ENCODE results near the gene PPP2R2C. TPM values are rescaled to one million over a fixed set of nuclear protein-coding genes. Genes with fewer than 3 reads are reported as not detected.

PPP2R2C gene
- total RNA-seq, 2 experiments from 2014 or later, result not detected

DNA sequence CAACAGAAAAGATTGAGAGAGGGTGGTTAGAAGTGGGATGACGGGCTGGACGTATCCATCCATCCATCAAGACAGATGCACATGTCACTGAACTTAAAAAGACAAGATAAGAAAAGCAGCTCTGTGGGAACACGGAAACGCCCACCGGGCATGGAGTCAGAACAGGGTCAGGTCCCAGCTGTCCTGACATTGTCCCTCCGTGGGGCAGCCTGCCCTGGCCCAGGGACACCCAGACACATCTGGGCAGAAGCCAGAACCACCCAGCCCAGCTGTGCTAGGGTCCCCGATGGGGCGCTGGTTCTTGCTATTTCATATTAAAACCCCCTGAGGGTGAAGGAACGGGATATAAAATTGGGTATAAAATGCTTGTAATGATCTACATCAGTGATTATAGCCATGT lies 88.5 kb downstream of the PPP2R2C start:
- POLR2A ChIA-PET, result interaction anchor here (0.5 kb wide), 1 partner anchor 324 kb away, joined by 3 read pairs; no protein-coding TSS in a partner anchor
- CTCF ChIA-PET, result interaction anchor here (0.8 kb wide), 1 partner anchor 42 kb away, joined by 3 read pairs; no protein-coding TSS in a partner anchor
- Mint-ChIP-seq H3K4me1 (no peaks in the 10 kb centered on the region), H3K27me3 (peaks cover 15% of the 10 kb centered on the region), H3K27ac (no peak overlapping the region), H3K9me3 (no peaks in the 10 kb centered on the region), H3K4me3 (no peak overlapping the region), H3K36me3 (ENCODE audit: low read depth) (no peaks in the 10 kb centered on the region)
- no peak for DNase-seq

DNA sequence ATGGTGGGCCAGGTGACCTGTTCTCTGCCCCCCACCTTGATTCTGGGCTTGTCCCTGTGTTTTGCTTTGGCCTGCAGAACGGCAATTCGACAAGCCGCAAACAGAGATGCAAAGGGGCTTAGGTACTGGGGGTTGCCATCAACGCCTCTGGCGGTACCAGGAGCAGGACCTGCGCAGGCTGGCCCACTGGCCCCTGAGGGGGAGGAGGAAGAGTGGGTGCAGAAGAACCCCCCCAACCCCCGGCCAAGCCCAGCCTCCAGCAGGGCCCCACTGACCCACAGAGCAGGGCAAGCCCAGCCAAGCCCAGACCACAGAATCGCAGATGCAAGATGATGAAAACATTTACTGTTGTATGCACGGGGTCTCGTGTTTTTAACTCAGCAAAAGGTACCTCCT lies 89.4 kb downstream of the PPP2R2C start:
- H3K4me1 Mint-ChIP-seq, result no peaks in the 10 kb centered on the region
- CTCF ChIA-PET, result interaction anchor here (0.8 kb wide), 1 partner anchor 41 kb away, joined by 3 read pairs; no protein-coding TSS in a partner anchor
- H3K36me3 Mint-ChIP-seq (ENCODE audit: low read depth), result no peaks in the 10 kb centered on the region
- H3K27me3 Mint-ChIP-seq, result peaks cover 18% of the 10 kb centered on the region
- POLR2A ChIA-PET, result no interaction called here
- H3K27ac Mint-ChIP-seq, result no peak overlapping the region
- H3K4me3 Mint-ChIP-seq, result no peak overlapping the region
- DNase-seq, result no peak
- no peaks in the 10 kb centered on the region for H3K9me3 Mint-ChIP-seq

GRCh38 chr4:6381571-6382123 lies 90.8 kb downstream of the PPP2R2C start:
- ChIA-PET POLR2A (no interaction called here), CTCF (no interaction called here)
- H3K27me3 Mint-ChIP-seq, result peaks cover 18% of the 10 kb centered on the region
- no peaks in the 10 kb centered on the region for H3K9me3 Mint-ChIP-seq
- no peak for DNase-seq
- no peaks in the 10 kb centered on the region for H3K4me1 Mint-ChIP-seq
- no peaks in the 10 kb centered on the region for H3K36me3 Mint-ChIP-seq (ENCODE audit: low read depth)
- no peak overlapping the region for H3K4me3 Mint-ChIP-seq
- no peak overlapping the region for H3K27ac Mint-ChIP-seq

GRCh38 chr4:6380746-6381410 lies 91.5 kb downstream of the PPP2R2C start:
- Mint-ChIP-seq H3K4me1 (no peaks in the 10 kb centered on the region), H3K9me3 (no peaks in the 10 kb centered on the region), H3K27me3 (peaks cover 18% of the 10 kb centered on the region), H3K4me3 (no peak overlapping the region), H3K36me3 (ENCODE audit: low read depth) (no peaks in the 10 kb centered on the region), H3K27ac (no peak overlapping the region)
- no peak for DNase-seq
- ChIA-PET POLR2A (no interaction called here), CTCF (interaction anchor here (1.2 to 1.3 kb wide), 2 partner anchors 38 to 131 kb away, joined by 3 to 5 read pairs; no protein-coding TSS in a partner anchor)

GRCh38 chr4:6379767-6380745 lies 92.4 kb downstream of the PPP2R2C start:
- no peaks in the 10 kb centered on the region for H3K4me1 Mint-ChIP-seq
- no peak for DNase-seq
- POLR2A ChIA-PET, result no interaction called here
- no peaks in the 10 kb centered on the region for H3K36me3 Mint-ChIP-seq (ENCODE audit: low read depth)
- no peaks in the 10 kb centered on the region for H3K9me3 Mint-ChIP-seq
- no peak overlapping the region for H3K4me3 Mint-ChIP-seq
- H3K27me3 Mint-ChIP-seq, result peaks cover 18% of the 10 kb centered on the region
- no peak overlapping the region for H3K27ac Mint-ChIP-seq
- CTCF ChIA-PET, result interaction anchor here (1.2 to 1.3 kb wide), 2 partner anchors 37 to 130 kb away, joined by 3 to 5 read pairs; no protein-coding TSS in a partner anchor

GRCh38 chr4:6378493-6379445 lies 93.6 kb downstream of the PPP2R2C start:
- DNase-seq, result no peak
- H3K9me3 Mint-ChIP-seq, result no peaks in the 10 kb centered on the region
- H3K4me3 Mint-ChIP-seq, result no peak overlapping the region
- no peaks in the 10 kb centered on the region for H3K36me3 Mint-ChIP-seq (ENCODE audit: low read depth)
- no peak overlapping the region for H3K27ac Mint-ChIP-seq
- ChIA-PET POLR2A (no interaction called here), CTCF (no interaction called here)
- no peaks in the 10 kb centered on the region for H3K4me1 Mint-ChIP-seq
- H3K27me3 Mint-ChIP-seq, result peaks cover 15% of the 10 kb centered on the region

DNA sequence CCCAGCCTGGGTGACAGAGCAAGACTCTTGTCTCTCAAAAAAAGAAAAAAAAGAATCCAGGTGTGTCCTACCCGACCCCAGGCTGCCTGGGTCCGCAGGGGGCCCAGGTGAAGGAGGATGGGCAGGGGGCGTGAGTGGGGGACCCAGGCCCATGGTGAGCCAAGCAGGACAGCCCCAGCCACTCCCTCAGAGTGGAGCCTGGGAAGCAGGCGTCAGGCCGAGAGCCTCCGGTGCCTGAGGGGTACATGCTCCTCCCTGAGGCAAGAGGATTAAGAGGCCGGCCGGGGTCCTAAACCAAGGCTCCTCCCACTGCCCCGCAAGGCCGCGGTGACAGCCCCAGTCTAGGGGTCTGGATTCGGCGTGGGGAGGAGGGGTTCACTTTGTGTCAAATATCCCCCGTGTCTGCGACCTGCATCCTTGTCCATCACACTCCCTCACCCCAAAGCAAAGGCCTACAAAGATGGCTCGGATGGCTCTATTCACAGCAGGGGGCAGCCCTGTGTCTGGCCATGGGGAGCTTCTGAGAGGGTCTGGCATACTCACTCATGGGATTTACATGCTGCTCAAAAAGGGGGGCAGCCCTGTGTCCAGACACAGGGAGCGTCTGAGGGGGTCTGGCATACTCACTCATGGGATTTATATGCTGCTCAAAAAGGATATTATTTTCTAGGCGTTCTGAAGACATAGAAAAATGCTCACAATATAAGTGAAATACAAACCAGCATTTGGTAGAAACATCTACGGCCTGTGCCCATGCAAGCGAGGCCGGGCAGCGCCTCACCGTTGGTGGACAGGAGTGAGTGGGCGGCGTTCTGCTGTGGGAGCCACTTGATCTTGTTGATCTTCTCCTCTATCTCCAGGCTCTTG lies 94.6 kb downstream of the PPP2R2C start:
- H3K27me3 Mint-ChIP-seq, result peaks cover 15% of the 10 kb centered on the region
- CTCF ChIA-PET, result no interaction called here

GRCh38 chr4:6375620-6376295 lies 96.7 kb downstream of the PPP2R2C start:
- Mint-ChIP-seq H3K9me3 (no peaks in the 10 kb centered on the region), H3K36me3 (ENCODE audit: low read depth) (no peaks in the 10 kb centered on the region), H3K4me3 (no peak overlapping the region), H3K4me1 (no peaks in the 10 kb centered on the region), H3K27ac (no peak overlapping the region), H3K27me3 (peaks cover 13% of the 10 kb centered on the region)
- POLR2A ChIA-PET, result no interaction called here
- CTCF ChIA-PET, result no interaction called here
- no peak for DNase-seq

More for the DNA sequence above, 94.6 kb downstream of the PPP2R2C start:
- no peak for DNase-seq
- H3K36me3 Mint-ChIP-seq (ENCODE audit: low read depth), result no peaks in the 10 kb centered on the region
- POLR2A ChIA-PET, result no interaction called here
- no peaks in the 10 kb centered on the region for H3K9me3 Mint-ChIP-seq
- no peak overlapping the region for H3K4me3 Mint-ChIP-seq
- no peak overlapping the region for H3K27ac Mint-ChIP-seq
- H3K4me1 Mint-ChIP-seq, result no peaks in the 10 kb centered on the region

GRCh38 chr4:6374575-6374974 lies 97.8 kb downstream of the PPP2R2C start:
- H3K4me3 Mint-ChIP-seq, result no peak overlapping the region
- H3K4me1 Mint-ChIP-seq, result no peaks in the 10 kb centered on the region
- H3K9me3 Mint-ChIP-seq, result no peaks in the 10 kb centered on the region
- H3K36me3 Mint-ChIP-seq (ENCODE audit: low read depth), result no peaks in the 10 kb centered on the region
- POLR2A ChIA-PET, result no interaction called here
- H3K27ac Mint-ChIP-seq, result no peak overlapping the region
- peaks cover 8% of the 10 kb centered on the region for H3K27me3 Mint-ChIP-seq
- DNase-seq, result no peak
- CTCF ChIA-PET, result no interaction called here

- H3K4me3 Mint-ChIP-seq, result no peak overlapping the region
- H3K9me3 Mint-ChIP-seq, result no peaks in the 10 kb centered on the region
- no peak overlapping the region for H3K27ac Mint-ChIP-seq
- DNase-seq, result no peak
- CTCF ChIA-PET, result no interaction called here
- no peaks in the 10 kb centered on the region for H3K36me3 Mint-ChIP-seq (ENCODE audit: low read depth)
- peaks cover 3% of the 10 kb centered on the region for H3K27me3 Mint-ChIP-seq
- H3K4me1 Mint-ChIP-seq, result no peaks in the 10 kb centered on the region
- POLR2A ChIA-PET, result no interaction called here
These were observed 98.6 kb downstream of the PPP2R2C start for GRCh38 chr4:6373541-6374410.

Data from activated CD4-positive, alpha-beta memory T cell treated with anti-CD3 and anti-CD28 coated beads, Interleukin-2, amount 10 ng/mL, durations not matched to agents 7 days and 5 days (primary cell).